HFF-Myc (cell line): ENCODE results near the gene SEC61G.

Source experiments
- DNase-seq: peaks from one replicate; pipeline ENCODE4 v3.0.0-alpha.2; 2011; ENCODE audit warnings: low read depth; ENCODE audit errors: extremely low read depth
- H3K4me3 ChIP-seq: replicated peaks from 2 replicates; pipeline ENCODE4 v1.5.1; 2011; ENCODE audit warnings: low read depth, mild to moderate bottlenecking, control low read depth, low read length
- CTCF ChIP-seq: IDR thresholded peaks from 2 replicates; pipeline ENCODE4 v1.5.1; 2012; ENCODE audit warnings: mild to moderate bottlenecking, low read depth, low read length, control low read depth; ENCODE audit errors: missing control alignments

Gene SEC61G

GRCh38 chr7:54781134-54781920, 22.3 kb upstream of the SEC61G start:
- H3K4me3 ChIP-seq, result no peak overlapping the region
- DNase-seq, result no peak
- no peak for TF ChIP-seq CTCF

DNA sequence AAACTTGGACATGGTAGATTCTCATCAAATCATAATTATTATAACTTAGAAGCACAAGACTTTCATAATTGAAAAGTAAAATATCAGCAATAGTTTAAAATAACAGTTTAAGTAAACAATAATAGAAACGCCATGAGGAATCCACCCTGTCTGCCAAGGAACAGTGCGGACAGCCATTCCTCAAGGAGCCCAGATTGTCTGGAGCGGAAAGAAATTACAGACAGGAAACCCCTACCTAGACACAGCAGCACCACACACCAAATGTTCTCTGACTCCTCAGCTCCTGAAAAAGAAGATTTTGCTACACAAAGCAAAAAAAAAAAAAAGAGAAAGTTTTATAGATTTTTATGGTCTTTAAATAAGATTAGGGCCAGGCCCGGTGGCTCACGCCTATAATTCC, 21.5 kb upstream of the SEC61G start:
- DNase-seq, result no peak
- no peak for TF ChIP-seq CTCF
- H3K4me3 ChIP-seq, result no peak overlapping the region

- H3K4me3 ChIP-seq, result no peak overlapping the region
- TF ChIP-seq CTCF, result no peak
- no peak for DNase-seq
These were observed 19.9 kb upstream of the SEC61G start for GRCh38 chr7:54778696-54779540.

DNA sequence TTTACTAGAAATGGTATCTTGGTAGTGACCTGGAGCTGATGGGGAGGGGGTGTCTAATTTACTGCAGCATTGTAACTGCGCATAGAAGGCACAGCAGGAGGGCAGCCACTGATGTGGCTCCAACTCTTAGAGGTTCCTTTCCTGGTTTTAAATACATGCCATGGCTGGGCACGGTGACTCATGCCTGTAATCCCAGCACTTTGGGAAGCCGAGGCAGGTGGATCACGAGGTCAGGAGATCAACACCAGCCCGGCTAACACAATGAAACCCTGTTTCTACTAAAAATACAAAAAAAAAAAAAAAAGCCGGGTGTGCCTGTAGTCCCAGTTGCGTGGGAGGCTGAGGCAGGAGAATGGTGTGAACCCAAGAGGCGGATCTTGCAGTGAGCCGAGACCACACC, 19.2 kb upstream of the SEC61G start:
- TF ChIP-seq CTCF, result no peak
- no peak for DNase-seq

DNA sequence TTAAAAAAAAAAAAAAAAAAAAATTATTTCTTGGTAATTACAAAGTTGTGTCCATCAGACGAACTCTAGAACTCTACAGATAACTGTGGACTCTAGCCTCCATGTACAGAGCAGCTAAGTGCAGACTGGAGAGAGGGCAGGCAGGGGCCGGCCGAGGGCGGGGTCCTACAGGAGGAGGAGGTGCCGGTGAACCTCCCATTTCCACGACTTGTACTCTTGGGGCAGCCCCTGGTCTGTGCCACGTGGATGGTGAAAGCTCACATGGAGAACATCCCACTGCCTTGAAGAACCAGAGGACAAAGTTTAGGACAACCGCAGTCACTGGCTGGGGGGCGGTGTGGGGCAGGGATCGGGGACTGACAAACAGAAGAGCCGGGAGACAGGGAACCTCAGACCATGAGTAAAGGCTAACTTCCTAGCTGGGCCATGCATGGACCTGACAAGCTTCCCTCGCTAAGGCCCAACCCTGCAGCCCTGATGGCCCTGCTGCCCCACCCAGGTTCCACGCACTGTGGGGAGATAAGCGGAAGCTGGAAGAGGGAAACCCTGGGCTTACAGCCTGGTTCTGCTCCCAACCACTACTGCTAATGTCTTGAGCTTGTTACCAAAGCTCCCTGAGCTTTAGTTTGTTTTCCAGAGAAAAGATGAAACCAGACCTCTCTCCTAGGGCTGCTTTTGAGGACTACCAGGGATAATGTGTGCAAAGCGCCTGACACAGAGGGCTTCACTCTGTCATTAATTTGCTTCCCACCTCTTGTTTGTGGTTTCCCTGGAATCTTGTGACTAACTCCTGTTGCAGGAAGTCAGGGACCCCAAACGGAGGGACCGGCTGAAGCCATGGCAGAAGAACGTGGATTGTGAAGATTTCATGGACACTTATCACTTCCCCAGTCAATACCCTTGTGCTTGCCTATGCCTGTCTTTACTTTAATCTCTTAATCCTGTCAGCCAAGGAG, 16.1 kb upstream of the SEC61G start:
- no peak overlapping the region for H3K4me3 ChIP-seq
- no peak for DNase-seq
- TF ChIP-seq CTCF, result no peak

More for the DNA sequence above, 19.2 kb upstream of the SEC61G start:
- H3K4me3 ChIP-seq, result no peak overlapping the region

DNA sequence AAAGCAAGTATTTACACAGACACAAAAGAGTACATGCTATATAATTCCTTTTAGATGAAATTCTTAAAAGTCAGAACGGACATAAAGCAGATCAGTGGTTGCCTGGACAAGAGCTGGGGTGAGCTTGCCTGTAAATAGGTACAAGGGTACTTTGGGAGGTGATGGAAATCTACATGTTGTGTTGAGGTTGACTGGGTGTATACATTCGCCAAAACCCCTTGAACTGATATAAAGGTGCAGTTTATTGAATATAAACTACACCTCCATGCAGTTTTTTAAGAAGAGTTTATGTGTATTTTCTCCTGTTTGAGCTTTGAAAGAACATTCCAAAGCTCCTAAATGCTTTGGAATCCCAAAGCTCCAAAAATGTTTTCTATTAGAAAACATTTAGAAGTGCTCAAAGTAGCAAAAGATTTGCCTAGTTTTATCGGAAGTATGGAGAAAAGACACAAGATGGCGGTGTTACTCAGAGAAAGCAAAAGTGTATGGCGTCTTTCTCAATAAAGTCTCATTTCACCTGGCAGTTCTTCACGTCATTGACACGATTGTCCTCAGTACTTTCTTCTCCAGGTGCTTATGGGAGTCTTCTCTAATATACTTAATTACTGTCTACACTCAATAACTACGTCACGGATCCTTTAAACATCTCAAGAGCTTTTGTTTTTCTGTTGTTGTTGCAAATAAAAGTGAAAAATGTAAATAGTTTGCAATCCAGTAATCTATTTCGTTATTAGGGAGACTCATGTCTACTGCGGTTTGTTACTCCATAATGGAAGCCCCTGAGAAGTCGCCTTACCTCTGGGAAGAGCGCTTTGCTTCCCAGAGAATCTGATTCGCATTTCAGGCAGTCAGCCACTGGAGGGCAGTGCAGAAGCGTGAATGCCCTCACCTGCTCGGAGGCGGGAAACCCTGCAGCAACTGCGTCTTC, 14.7 kb upstream of the SEC61G start:
- peak; percentile 66 for DNase-seq
- peak; percentile 79 for TF ChIP-seq CTCF
- H3K4me3 ChIP-seq, result peak overlapping the region; percentile 33
